Esophagus muscularis mucosa (tissue), 4 donors: ENCODE data around the gene CFAP57.

Experiments
- EP300 ChIP-seq: sonication (generic); formaldehyde crosslinking; IDR thresholded peaks from one replicate; pipeline ENCODE4 v1.6.1; 2017; ENCODE audit warnings: antibody characterized with exemption
- POLR2A ChIP-seq: fragments of 450-650 bp; IDR thresholded peaks from one replicate; pipeline ENCODE4 v1.6.1; 2017; ENCODE audit warnings: antibody characterized with exemption, moderate library complexity, mild to moderate bottlenecking, low read depth
- TF ChIP-seq, protein P1 (sequence below), 3 experiments: fragments of 200-600 bp in 2 of 3; fragments of 450-650 bp in 1 of 3; sonication (generic) in 2 of 3; IDR thresholded peaks; one replicate each; pipeline ENCODE4 v1.5.1; 2017 to 2019; ENCODE audit warnings: antibody characterized with exemption in 3 of 3, mild to moderate bottlenecking in 2 of 3, moderate library complexity in 1 of 3

GRCh38 chr1:43232482-43232881 is 60.4 kb downstream of the CFAP57 start:
- TF ChIP-seq POLR2A: no peak
- TF ChIP-seq EP300: no peak
- TF ChIP-seq, protein P1, sequence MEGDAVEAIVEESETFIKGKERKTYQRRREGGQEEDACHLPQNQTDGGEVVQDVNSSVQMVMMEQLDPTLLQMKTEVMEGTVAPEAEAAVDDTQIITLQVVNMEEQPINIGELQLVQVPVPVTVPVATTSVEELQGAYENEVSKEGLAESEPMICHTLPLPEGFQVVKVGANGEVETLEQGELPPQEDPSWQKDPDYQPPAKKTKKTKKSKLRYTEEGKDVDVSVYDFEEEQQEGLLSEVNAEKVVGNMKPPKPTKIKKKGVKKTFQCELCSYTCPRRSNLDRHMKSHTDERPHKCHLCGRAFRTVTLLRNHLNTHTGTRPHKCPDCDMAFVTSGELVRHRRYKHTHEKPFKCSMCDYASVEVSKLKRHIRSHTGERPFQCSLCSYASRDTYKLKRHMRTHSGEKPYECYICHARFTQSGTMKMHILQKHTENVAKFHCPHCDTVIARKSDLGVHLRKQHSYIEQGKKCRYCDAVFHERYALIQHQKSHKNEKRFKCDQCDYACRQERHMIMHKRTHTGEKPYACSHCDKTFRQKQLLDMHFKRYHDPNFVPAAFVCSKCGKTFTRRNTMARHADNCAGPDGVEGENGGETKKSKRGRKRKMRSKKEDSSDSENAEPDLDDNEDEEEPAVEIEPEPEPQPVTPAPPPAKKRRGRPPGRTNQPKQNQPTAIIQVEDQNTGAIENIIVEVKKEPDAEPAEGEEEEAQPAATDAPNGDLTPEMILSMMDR (IDR thresholded peaks at IDR 0.05): no peak
